HS-5 (cell line): Measurements from ENCODE around the gene POLR2L.
A peak's percentile ranks its signal among the peaks of the same experiment; 100 is the strongest.

ENCODE experiments used
- DNase-seq: peaks from one replicate; pipeline ENCODE4 v3.0.0-alpha.2; 2012; ENCODE audit warnings: low read depth

The POLR2L gene

DNA sequence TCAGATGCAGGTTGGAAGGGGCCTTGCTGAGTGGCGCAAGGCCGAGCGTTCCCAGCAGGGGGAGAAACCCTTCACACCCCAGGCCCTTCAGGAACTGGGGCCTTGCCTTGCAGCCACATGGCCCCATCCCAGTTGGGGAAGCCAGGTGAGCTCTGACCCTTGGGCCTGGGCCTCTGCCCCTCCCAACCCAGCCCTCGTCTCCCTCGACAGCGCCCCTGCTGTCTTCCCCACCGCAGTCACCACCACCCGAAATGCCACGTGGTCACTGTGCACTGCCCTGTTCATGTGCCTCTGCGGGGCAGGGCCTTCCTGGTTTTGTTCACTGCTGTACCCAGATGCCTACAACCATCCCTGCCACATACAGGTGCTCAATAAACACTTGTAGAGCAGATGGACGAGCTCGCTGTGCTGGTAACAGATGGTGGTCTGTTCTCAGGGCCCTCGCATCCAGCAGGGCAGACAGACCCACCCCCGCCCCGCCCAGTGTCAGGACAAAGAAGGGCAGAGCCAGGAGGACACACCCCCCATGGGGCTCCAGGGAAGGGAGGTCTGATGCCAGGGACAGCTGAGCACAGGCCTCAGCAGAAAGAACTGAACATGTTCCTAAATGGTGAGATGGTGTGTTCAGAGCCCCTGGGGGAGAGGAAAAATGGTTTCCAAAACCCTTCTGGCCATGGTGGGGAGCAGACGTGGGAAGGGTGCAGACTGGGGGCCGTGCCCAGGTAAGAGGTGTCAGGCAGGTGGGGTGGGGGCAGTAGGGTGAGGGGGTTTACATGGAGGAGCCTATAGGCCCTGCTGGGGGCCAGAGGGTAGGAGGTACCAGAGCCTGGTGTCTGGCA lies 3.7 kb downstream of the POLR2L start:
- DNase-seq, result no peak

DNA sequence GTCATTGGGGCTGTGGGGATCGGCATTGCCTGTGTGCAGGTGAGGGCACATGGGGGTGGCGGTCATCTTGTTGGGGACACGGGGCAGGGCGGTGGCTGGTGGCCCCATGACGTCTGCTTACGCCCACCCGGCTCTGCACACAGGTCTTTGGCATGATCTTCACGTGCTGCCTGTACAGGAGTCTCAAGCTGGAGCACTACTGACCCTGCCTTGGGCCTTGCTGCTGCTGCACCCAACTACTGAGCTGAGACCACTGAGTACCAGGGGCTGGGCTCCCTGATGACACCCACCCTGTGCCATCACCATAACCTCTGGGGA lies 4.4 kb downstream of the POLR2L start:
- DNase-seq, result no peak

DNA sequence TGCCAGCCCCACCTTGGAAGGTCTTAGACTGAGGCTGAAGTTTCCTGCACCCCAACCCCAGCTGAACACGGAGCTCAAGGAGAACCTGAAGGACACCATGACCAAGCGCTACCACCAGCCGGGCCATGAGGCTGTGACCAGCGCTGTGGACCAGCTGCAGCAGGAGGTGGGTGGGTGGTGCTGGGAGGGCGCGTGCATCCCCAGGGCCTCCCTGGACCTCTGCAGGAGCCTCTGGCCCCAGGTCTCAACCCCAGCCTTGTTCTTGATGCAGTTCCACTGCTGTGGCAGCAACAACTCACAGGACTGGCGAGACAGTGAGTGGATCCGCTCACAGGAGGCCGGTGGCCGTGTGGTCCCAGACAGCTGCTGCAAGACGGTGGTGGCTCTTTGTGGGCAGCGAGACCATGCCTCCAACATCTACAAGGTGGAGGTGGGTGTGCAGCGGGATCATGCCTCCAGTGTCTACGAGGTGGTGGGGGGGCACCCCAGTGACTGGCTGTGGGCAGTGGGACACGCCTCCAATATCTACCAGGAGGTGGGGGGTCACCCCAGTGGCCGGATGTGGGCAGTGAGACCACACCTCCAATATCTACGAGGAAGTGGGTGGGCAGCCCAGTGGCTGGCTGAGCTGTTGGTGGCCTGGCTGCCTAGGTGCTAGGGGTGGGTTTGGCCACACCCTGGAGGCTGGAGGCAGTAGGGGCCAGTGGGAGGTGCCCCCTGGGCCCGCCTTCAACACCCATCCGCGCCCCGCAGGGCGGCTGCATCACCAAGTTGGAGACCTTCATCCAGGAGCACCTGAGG lies 4.9 kb downstream of the POLR2L start:
- DNase-seq, result no peak

GRCh38 chr11:836700-837099 lies 5.6 kb downstream of the POLR2L start:
- no peak for DNase-seq

- no peak for DNase-seq
These were observed 6.1 kb downstream of the POLR2L start for GRCh38 chr11:836274-836673.

GRCh38 chr11:834371-835316 lies 7.7 kb downstream of the POLR2L start:
- DNase-seq, result peak; percentile 56

DNA sequence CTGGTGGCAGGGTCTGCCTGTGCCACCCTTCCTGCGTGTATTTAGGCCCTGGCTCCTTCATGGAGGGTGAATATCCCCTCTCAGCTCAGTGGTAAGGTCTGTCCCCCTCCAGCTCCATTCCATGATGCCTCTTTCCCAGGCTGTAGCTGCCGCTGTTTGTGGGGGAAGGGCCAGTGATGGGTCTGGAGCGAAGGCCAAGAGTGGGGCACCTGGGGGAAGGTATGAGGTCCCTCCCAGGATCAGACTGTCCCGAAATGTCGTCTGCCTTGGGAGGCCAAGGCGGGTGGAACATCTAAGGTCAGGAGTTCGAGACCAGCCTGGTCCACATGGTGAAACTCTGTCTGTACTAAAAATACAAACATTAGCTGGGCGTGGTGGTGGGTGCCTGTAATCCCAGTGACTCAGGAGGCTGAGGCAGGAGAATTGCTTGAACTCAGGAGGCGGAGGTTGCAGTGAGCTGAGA lies 8.4 kb downstream of the POLR2L start:
- DNase-seq, result no peak

DNA sequence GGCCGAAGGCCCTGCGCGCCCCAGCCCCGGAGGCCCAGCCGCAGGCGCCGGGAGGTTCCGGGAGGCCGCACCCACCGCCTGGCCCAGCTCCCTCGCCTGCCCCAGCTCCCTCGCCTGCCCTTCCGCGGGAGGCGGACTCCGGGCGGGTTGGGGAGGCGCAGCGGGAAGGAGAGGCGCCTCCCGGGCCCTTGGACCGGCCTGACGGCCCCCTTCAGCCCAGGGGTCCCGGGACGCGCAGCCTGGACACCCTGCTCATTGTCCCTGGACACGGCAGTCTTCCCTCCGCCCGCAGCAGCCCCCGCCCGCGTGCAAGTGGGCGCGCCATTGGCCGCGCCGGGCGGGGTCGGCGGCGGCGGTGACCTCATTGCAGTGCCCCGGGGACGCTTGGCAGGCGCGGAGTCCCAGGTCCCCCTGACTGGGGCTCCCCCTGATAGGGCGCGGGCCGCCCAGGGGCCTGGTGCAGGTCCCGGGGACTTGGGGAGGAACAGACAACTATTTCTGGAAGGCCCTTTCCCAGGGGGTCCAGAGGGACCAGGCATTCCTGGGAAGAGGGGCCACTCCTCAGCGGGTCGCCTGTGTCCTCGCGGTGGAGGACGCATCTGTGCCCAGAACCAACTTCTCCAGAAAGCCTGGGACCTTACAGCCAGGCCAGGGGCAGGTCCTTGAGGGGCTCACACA lies 9.1 kb downstream of the POLR2L start:
- no peak for DNase-seq

DNA sequence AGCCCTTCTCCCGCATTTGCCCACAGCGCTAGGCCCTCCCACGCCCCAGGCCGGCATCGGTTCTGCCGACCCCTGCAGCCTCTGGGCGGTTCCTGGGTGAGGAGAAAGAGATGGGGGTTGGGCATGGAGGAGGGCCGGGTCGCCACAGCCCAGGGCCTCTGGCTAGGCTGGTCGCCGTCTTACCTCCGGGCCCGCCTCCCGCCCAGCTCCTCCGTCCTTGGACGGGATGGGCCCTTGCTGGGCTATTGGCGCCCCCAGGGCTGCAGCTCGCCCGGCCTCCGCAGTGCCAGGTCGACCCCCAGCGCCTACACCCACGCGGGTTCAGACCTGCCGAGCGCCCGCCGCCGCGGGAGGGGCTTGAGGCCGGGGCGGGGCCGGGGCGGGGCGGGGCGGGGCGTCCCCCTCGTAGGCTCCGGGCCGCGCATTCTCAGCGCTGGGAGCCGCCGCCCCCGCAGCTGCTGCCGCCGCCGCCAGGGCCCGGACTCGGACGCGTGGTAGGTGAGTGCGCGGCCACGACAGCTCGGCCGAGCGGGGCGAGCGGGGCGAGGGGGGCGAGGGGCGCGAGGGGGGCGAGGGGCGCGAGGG lies 9.7 kb downstream of the POLR2L start, which contains the start of gene CD151:
TSS of gene CD151 (plus strand) at position 424 of the 585 bp plus-strand sequence. CDS start 3,118 bp downstream, outside the sequence.
- DNase-seq, result no peak

DNA sequence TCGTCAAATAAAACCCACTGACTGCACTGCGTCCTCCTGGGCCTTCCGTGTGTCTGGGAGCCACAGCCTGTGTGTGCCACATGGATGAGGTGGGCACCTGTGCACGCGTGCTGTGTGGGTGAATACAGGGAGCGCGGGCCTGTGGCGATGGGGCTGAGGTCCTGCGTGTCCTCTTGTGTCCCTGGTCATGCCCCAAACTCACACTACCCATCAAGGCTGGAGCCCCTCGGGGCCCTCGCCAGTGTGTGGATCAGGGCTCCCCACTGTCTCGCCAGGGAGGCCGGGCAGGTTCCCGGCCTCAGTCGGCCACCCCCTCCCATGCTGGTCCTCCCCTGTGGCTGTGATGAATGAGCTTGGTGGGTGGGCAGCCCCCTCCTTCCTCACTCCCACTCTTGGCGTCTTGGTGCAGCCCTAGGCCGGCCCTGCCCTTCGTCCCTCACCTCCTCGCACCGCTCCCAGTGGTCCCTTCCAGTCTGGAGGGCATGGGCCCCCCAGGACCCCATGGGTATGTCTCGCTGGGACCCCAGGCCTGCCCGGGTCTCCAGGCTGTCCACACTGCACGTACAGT lies 10.3 kb downstream of the POLR2L start:
- no peak for DNase-seq

DNA sequence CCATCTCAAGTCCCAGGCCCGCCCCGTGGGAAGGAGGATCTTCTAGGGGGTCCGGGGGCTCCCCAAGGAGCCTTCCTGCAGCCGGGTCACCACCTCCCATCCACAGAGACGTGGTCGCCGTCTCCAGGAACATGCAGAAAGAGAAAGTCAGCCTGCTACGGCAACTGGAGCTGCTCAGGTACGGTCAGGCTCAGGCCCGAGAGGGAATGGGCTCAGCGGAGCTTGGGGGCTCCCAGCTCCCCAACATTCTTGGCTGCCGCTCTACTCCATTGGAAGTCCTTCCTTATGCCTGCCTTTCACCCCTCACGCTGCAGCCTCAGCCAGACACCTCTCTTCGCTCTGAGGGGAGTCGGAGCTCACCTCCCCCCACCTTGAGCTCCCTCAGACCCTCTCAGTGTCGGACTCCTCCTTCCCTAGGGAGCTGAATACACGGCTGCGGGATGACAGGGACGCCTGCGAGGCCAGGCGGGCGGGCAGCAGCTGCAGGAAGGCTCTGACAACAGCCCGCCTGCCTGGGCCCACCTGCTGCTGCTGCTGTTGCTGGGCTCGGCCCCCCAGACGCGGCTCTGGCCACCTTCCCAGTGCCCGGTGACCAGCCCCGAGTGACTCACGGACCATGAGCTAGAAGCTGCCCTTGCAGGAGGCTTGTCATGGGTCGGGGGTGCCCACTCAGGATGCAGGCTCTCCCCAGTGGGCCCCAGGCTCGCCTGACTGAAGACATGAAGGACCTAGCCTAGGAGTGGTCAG lies 11.0 kb downstream of the POLR2L start:
- DNase-seq, result no peak

DNA sequence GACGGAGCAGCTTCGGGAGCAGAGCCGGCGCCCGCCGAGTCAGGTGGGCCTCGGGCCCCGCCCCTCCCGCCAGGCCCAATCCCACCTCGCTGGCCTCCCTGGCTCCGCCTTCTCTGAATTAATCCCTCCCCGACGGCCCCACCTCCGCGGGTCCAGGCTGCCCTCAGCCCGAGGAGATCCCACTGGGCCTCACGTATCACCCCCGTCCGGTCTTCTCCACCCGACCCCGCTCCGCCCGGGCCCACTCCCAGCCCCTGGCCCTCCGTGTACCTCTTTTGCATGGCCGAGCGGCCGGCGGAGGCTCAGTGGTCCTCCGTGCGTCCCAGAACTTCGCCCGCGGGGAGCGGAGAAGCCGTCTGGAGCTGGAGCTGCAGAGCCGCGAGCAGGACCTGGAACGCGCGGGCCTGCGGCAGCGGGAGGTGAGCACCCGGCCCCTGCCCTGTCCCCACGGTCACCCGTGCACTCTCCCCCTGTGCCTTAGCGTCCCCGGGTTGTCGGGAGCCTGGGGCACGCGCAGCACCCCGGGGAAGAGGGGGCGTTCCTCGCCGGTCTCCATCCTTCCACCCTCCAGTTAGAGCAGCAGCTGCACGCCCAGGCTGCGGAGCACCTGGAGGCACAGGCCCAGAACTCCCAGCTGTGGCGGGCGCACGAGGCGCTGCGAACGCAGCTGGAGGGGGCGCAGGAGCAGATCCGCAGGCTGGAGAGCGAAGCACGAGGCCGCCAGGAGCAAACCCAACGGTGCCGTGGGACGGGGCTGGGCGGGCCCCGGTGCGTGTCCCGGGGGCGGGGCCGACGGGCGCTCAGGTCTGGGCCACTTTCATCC lies 11.8 kb downstream of the POLR2L start:
- no peak for DNase-seq

GRCh38 chr11:829847-830294 lies 12.5 kb downstream of the POLR2L start:
- DNase-seq, result no peak

DNA sequence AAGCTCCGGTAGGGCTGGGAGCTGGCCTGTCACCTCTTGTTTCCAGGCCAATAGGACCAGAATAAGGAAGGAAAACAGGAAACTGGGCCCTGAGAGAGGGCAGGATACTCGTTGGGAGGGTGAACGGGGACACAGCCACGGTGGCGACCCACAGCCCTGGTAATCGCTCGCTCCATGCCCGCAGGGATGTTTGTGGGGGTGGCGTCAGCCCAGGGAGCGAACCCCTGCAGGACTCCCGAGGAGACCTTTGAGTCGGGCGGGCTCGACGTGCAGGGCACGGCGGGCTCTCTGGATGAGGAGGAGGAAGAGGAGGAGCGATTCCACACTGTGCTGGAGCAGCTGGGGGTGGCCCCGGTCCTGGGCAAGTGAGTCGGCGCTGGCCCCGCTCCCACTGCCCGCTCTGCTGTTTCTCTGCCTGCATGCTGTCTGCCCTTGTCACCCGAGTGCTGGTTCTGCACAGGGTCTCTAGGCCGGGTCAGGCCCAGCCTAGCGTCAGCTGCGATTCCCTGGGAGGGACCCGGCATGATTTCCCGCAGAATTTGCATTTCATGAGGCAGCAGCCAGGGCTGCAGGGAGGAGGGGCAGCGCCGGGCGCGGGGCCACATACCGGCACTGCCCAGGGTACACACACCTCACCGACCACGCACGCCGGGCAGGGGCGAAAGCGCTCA lies 13.0 kb downstream of the POLR2L start:
- no peak for DNase-seq

GRCh38 chr11:828506-829175 lies 13.7 kb downstream of the POLR2L start:
- no peak for DNase-seq

GRCh38 chr11:827897-828192 lies 14.5 kb downstream of the POLR2L start, which contains the start of gene CRACR2B:
TSS of gene CRACR2B (plus strand) at chr11:827919. CDS start at chr11:828608, 689 bp downstream.
- no peak for DNase-seq

GRCh38 chr11:827146-827896 lies 15.0 kb downstream of the POLR2L start:
- no peak for DNase-seq
